HepG2 (cell line): ENCODE data around the gene ZNF454. TPM values are rescaled to one million over a fixed set of nuclear protein-coding genes. Genes with fewer than 3 reads are reported as not detected.

Experiments used
- ATAC-seq: fragments of 200-7000 bp; cut with Tn5 transposase; 3 replicates; pipeline ENCODE4 v1.9.1; 2020; ENCODE audit warnings: mild to moderate bottlenecking, moderate library complexity
- BruUV-seq: library from RNA; stranded (reverse); fragments of 400-500 nt; replicated peaks from 2 replicates; lab custom pipeline; 2021; lab: Mats Ljungman, UMichigan
- CTCF ChIA-PET: fragments of 300-600 bp; formaldehyde crosslinking; extraction: SDS; loops from one replicate; lab custom pipeline; 2021; ENCODE audit warnings: low total read pairs, inconsistent platforms, low intra/inter-chr PET ratio; lab: Yijun Ruan, JAX
- POLR2A ChIA-PET: fragments of 350-600 bp; sonication (Branson Sonifier 250); formaldehyde crosslinking; loops from one replicate; lab custom pipeline; 2020; ENCODE audit warnings: antibody characterized with exemption, inconsistent platforms; lab: Yijun Ruan, JAX
- DNase-seq: peaks from one replicate; pipeline ENCODE4 v3.0.0-alpha.2; 2015; ENCODE audit warnings: low spot score
- FAIRE-seq: peaks from 3 replicates; lab custom pipeline; 2011; peaks lifted over from hg19 to GRCh38; lab: Jason Lieb, UNC
- H2AFZ ChIP-seq: one replicate; pipeline ENCODE4 v1.6.1; 2011; ENCODE audit warnings: low read length, inconsistent platforms
- H3K27ac ChIP-seq: fragments of 300-600 bp; 3 replicates; pipeline ENCODE4 v1.8.0; 2011; ENCODE audit warnings: mixed run types, mild to moderate bottlenecking, mixed read lengths, low read length, inconsistent platforms; ENCODE audit not compliant: insufficient read depth; ENCODE audit errors: extremely low read length
- H3K27me3 ChIP-seq, 2 experiments: fragments of 200-600 bp in 1 of 2; 2 replicates in 1 of 2; 3 replicates in 1 of 2; pipeline versions ENCODE4 v1.6.0 to v1.8.0; 2011; ENCODE audit warnings: low read length in 2 of 2, mild to moderate bottlenecking in 2 of 2, moderate library complexity in 2 of 2, inconsistent platforms in 1 of 2; ENCODE audit not compliant: insufficient read depth in 2 of 2, control insufficient read depth in 1 of 2
- H3K36me3 ChIP-seq, 2 experiments: fragments of 200-600 bp in 1 of 2; replicated peaks in 1 of 2; 2 replicates in 1 of 2; 3 replicates in 1 of 2; pipeline versions ENCODE4 v1.5.1 to v1.8.0; 2011; ENCODE audit warnings: low read length in 2 of 2, inconsistent platforms in 1 of 2; ENCODE audit not compliant: insufficient read depth in 2 of 2, control insufficient read depth in 1 of 2
- H3K4me1 ChIP-seq: 2 replicates; pipeline ENCODE4 v1.5.1; 2012; ENCODE audit warnings: low read length, inconsistent platforms; ENCODE audit not compliant: insufficient read depth
- H3K4me2 ChIP-seq: 2 replicates; pipeline ENCODE4 v1.6.0; 2011; ENCODE audit warnings: low read depth, low read length, inconsistent platforms
- H3K4me3 ChIP-seq, 3 experiments: fragments of 200-600 bp in 1 of 3; sonication (generic), shearing (Covaris generic) in 1 of 3; replicated peaks in 1 of 3; 2 replicates each; pipeline ENCODE4 v1.5.1; 2011 to 2016; ENCODE audit warnings: low read length in 3 of 3, inconsistent platforms in 2 of 3, low read depth in 2 of 3, mild to moderate bottlenecking in 2 of 3, control low read depth in 1 of 3, mixed read lengths in 1 of 3; ENCODE audit not compliant: insufficient read depth in 1 of 3
- H3K79me2 ChIP-seq: one replicate; pipeline ENCODE4 v1.6.1; 2011; ENCODE audit warnings: low read length, inconsistent platforms; ENCODE audit not compliant: insufficient read depth
- H3K9ac ChIP-seq: 2 replicates; pipeline ENCODE4 v1.6.0; 2011; ENCODE audit warnings: mild to moderate bottlenecking, low read depth, low read length, inconsistent platforms; ENCODE audit not compliant: insufficient read depth
- H3K9me3 ChIP-seq: 2 replicates; pipeline ENCODE4 v1.5.1; 2012; ENCODE audit warnings: mild to moderate bottlenecking, low read length
- H4K20me1 ChIP-seq: 2 replicates; pipeline ENCODE4 v1.6.0; 2011; ENCODE audit warnings: inconsistent platforms, mild to moderate bottlenecking, low read length, moderate library complexity; ENCODE audit not compliant: insufficient read depth
- ATRX ChIP-seq: sonication (generic); formaldehyde crosslinking; IDR thresholded peaks from 2 replicates; pipeline ENCODE4 v1.4.0; 2020; ENCODE audit warnings: missing genetic modification reagents, borderline replicate concordance
- BRD4 ChIP-seq: sonication (generic); formaldehyde crosslinking; IDR thresholded peaks from 2 replicates; pipeline ENCODE4 v1.4.0; 2020; ENCODE audit warnings: missing genetic modification reagents
- CENPX ChIP-seq: sonication (generic); formaldehyde crosslinking; IDR thresholded peaks from 2 replicates; pipeline ENCODE4 v1.9.0; 2021; ENCODE audit warnings: mild to moderate bottlenecking, missing genetic modification reagents, moderate library complexity
- EP300 ChIP-seq, 3 experiments: sonication (generic) in 1 of 3; formaldehyde crosslinking in 1 of 3; IDR thresholded peaks; 2 replicates each; pipeline versions ENCODE4 v1.5.1 to v1.6.1; 2011 to 2020; ENCODE audit warnings: low read depth in 2 of 3, low read length in 2 of 3, borderline replicate concordance in 1 of 3, improper control_type of control experiment in 1 of 3, mild to moderate bottlenecking in 1 of 3, missing genetic modification reagents in 1 of 3, moderate library complexity in 1 of 3
- IRX3 ChIP-seq: sonication (generic); formaldehyde crosslinking; IDR thresholded peaks from 2 replicates; pipeline ENCODE4 v1.8.1; 2023; ENCODE audit warnings: mild to moderate bottlenecking, low read depth, missing genetic modification reagents, borderline replicate concordance
- KDM2A ChIP-seq: sonication (generic); formaldehyde crosslinking; IDR thresholded peaks from 2 replicates; pipeline ENCODE4 v1.4.0; 2020; ENCODE audit warnings: low read depth, missing genetic modification reagents, borderline replicate concordance
- NCOA2 ChIP-seq: sonication (generic); formaldehyde crosslinking; IDR thresholded peaks from 2 replicates; pipeline ENCODE4 v1.8.0; 2022; ENCODE audit warnings: inconsistent platforms
- POLR2AphosphoS5 ChIP-seq: IDR thresholded peaks from 2 replicates; pipeline ENCODE4 v1.6.1; 2012; ENCODE audit warnings: low read depth, low read length
- SP140L ChIP-seq: sonication (generic); formaldehyde crosslinking; IDR thresholded peaks from 2 replicates; pipeline ENCODE4 v1.4.0; 2020; ENCODE audit warnings: missing genetic modification reagents, borderline replicate concordance
- TCF7L2 ChIP-seq: IDR thresholded peaks from 2 replicates; pipeline ENCODE4 v1.6.1; 2011; ENCODE audit warnings: mild to moderate bottlenecking, low read depth, low read length, moderate library complexity
- TOE1 ChIP-seq: sonication (generic); formaldehyde crosslinking; IDR thresholded peaks from 2 replicates; pipeline ENCODE4 v1.4.0; 2020; ENCODE audit warnings: mild to moderate bottlenecking, missing genetic modification reagents
- ZBTB8A ChIP-seq: sonication (generic); formaldehyde crosslinking; IDR thresholded peaks from 2 replicates; pipeline ENCODE4 v1.4.0; 2020; ENCODE audit warnings: mild to moderate bottlenecking, low read depth, missing genetic modification reagents, borderline replicate concordance
- ZKSCAN5 ChIP-seq: sonication (generic); formaldehyde crosslinking; IDR thresholded peaks from 2 replicates; pipeline ENCODE4 v1.5.1; 2020; ENCODE audit warnings: mild to moderate bottlenecking, missing genetic modification reagents
- ZNF18 ChIP-seq: sonication (generic); formaldehyde crosslinking; IDR thresholded peaks from 2 replicates; pipeline ENCODE4 v1.8.0; 2022; ENCODE audit warnings: mild to moderate bottlenecking, missing genetic modification reagents; ENCODE audit not compliant: insufficient replicate concordance
- ZNF317 ChIP-seq: sonication (generic); formaldehyde crosslinking; IDR thresholded peaks from 2 replicates; pipeline ENCODE4 v1.5.0; 2020; ENCODE audit warnings: mild to moderate bottlenecking, missing genetic modification reagents
- ZNF577 ChIP-seq: sonication (generic); formaldehyde crosslinking; IDR thresholded peaks from 2 replicates; pipeline ENCODE4 v1.4.0; 2020; ENCODE audit warnings: mild to moderate bottlenecking, low read depth, missing genetic modification reagents, borderline replicate concordance
- ZNF709 ChIP-seq: sonication (generic); formaldehyde crosslinking; IDR thresholded peaks from 2 replicates; pipeline ENCODE4 v1.5.0; 2020; ENCODE audit warnings: mild to moderate bottlenecking, missing genetic modification reagents
- ZNF713 ChIP-seq: sonication (generic); formaldehyde crosslinking; IDR thresholded peaks from 2 replicates; pipeline ENCODE4 v1.4.0; 2020; ENCODE audit warnings: mild to moderate bottlenecking, missing genetic modification reagents
- ZNF878 ChIP-seq: sonication (generic); formaldehyde crosslinking; IDR thresholded peaks from 2 replicates; pipeline ENCODE4 v1.8.1; 2023; ENCODE audit warnings: mild to moderate bottlenecking, missing genetic modification reagents, moderate library complexity
- WGBS: methylation state at CpG from one replicate; pipeline ENCODE4 v1.1.6; 2017; ENCODE audit warnings: low lambda C conversion rate; 5-methylcytosine and 5-hydroxymethylcytosine counted together
- in situ Hi-C: cut with HindIII; loops from 2 replicates; pipeline ENCODE4 v1.10.0; 2017; ENCODE audit warnings: low pct_unique_long_range_greater_than_20kb; ENCODE audit not compliant: extremely low pct_ligation_motif_present
- intact Hi-C: fragments of 100-400 bp; cut with micrococcal nuclease; formaldehyde crosslinking; loops from one replicate; pipeline ENCODE4 v1.10.0; 2022; ENCODE audit not compliant: unreplicated experiment
- polyA plus RNA-seq, 8 experiments: library from polyadenylated mRNA; depleted of rRNA in 3 of 8; stranded (reverse) in 7 of 8; unstranded in 1 of 8; fragments of >200 nt; fragmentation: Illumina TruSeq in 4 of 8; extraction: Trizol in 4 of 8; gene quantifications; 2 replicates each; pipeline versions ENCODE4 v1.2.1 to v1.2.3, GENCODE V29; 2011 to 2016; ENCODE audit warnings: low read depth in 4 of 8, missing spikeins in 1 of 8, mixed read lengths in 1 of 8; ENCODE audit not compliant: insufficient read depth in 1 of 8
- total RNA-seq, 5 experiments: library from RNA; depleted of rRNA; stranded (reverse); fragments of >200 nt; fragmentation: Illumina TruSeq; extraction: Trizol; gene quantifications; 2 replicates each; pipeline ENCODE4 v1.2.3, GENCODE V29; 2016; ENCODE audit warnings: low read depth in 1 of 5
- TF ChIP-seq, protein P1 (sequence below): sonication (generic); formaldehyde crosslinking; IDR thresholded peaks from 2 replicates; pipeline ENCODE4 v1.5.1; 2020; ENCODE audit warnings: mild to moderate bottlenecking, missing genetic modification reagents, borderline replicate concordance

Gene ZNF454
- total and polyA plus RNA-seq, 2 of the 13 experiments (the other 11 are each of a cell fraction or from before 2014, with no cell fraction given), result 0.16 TPM; not detected in 1

GRCh38 chr5:178995341-178995690, 54.3 kb downstream of the ZNF454 start (continued):
- no peak for TF ChIP-seq ATRX (CRISPR knock-in tag)

- intact Hi-C loops, result no loop called here
- FAIRE-seq (no peak), ATAC-seq (no peak), DNase-seq (no peak)
- WGBS, result 17% methylated on average over 3 of the region's 11 CpGs
- Histone ChIP-seq H3K79me2 (no peaks in the 10 kb centered on the region), H3K9ac (no peak overlapping the region), H3K9me3 (peaks cover 13% of the 10 kb centered on the region; the same call in 1 of the 2 replicates), H3K27me3 (no peaks in the 10 kb centered on the region; a peak in 1 of 5 replicates), H3K4me3 (no peak overlapping the region), H3K4me2 (no peak overlapping the region), H4K20me1 (no peaks in the 10 kb centered on the region), H3K27ac (no peak overlapping the region), H3K4me1 (no peaks in the 10 kb centered on the region), H3K36me3 (no peaks in the 10 kb centered on the region), H2AFZ (no peak overlapping the region)
- in situ Hi-C loops, result no loop called here
- ChIA-PET CTCF (no interaction called here), POLR2A (no interaction called here)
- BruUV-seq, result no TSS peak
- no peak for TF ChIP-seq ZNF709 (CRISPR knock-in tag)
- no peak for TF ChIP-seq POLR2AphosphoS5
- no peak for TF ChIP-seq TCF7L2
- no peak for TF ChIP-seq ZBTB8A (CRISPR knock-in tag)
- TF ChIP-seq NCOA2, result no peak
- TF ChIP-seq, protein P1, sequence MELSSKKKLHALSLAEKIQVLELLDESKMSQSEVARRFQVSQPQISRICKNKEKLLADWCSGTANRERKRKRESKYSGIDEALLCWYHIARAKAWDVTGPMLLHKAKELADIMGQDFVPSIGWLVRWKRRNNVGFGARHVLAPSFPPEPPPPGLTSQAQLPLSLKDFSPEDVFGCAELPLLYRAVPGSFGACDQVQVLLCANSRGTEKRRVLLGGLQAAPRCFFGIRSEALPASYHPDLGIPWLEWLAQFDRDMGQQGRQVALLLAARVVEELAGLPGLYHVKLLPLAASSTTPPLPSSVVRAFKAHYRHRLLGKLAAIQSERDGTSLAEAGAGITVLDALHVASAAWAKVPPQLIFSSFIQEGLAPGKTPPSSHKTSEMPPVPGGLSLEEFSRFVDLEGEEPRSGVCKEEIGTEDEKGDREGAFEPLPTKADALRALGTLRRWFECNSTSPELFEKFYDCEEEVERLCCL, result no peak
- TF ChIP-seq ZNF878 (CRISPR knock-in tag), result no peak
- TF ChIP-seq SP140L (CRISPR knock-in tag), result no peak
- no peak for TF ChIP-seq ZNF577 (CRISPR knock-in tag)
- TF ChIP-seq EP300 (IDR thresholded peaks at IDR 0.05; ENCODE audit: low read depth in 2 of 2, low read length in 2 of 2), result no peak
- TF ChIP-seq EP300 (CRISPR knock-in tag; IDR thresholded peaks at IDR 0.05; ENCODE audit: borderline replicate concordance), result no peak
- TF ChIP-seq ZNF713, result no peak
- no peak for TF ChIP-seq CENPX (CRISPR knock-in tag)
- TF ChIP-seq ZNF317, result no peak
- TF ChIP-seq KDM2A, result no peak
- TF ChIP-seq IRX3 (CRISPR knock-in tag), result no peak
- TF ChIP-seq TOE1, result no peak
- TF ChIP-seq BRD4, result no peak
- no peak for TF ChIP-seq ZKSCAN5 (CRISPR knock-in tag)
- no peak for TF ChIP-seq ZNF18 (CRISPR knock-in tag)
Measured at GRCh38 chr5:178996156-178996555, 55.2 kb downstream of the ZNF454 start.
